ENCODE measurements around the gene OGFR.
A peak's percentile ranks its signal among the peaks of the same experiment; 100 is the strongest.

The OGFR gene

DNA sequence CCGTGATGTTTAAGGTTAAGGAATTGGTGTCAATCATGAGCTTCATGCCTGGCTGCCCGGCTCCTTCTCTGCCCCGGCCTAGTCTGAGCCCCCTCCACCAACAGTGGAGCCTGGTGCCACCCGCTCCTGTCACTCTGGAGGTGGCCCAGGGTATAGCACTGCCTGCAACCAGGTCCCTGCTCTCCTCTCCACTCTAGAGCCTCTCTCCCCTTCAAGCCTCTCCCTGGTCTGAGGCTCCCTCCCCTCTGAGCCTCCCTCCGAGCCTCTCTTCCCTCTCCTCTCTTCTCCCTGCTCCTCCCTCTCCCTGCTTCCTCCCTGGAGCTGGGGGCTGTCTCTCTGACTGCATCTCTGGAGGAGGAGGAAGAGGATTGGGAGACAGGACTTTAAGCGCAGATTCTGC, 39.6 kb upstream of the OGFR start:
- TF ChIP-seq CTCF (conservative IDR thresholded peaks at IDR 0.05; ENCODE audit: low read depth, low read length), result no peak
- H3K4me3 ChIP-seq (ENCODE audit: low read depth, low read length), result no peak overlapping the region
- DNase-seq (ENCODE audit: low read depth), result no peak

- TF ChIP-seq CTCF (conservative IDR thresholded peaks at IDR 0.05; ENCODE audit: low read depth, low read length), result no peak
- H3K4me3 ChIP-seq (ENCODE audit: low read depth, low read length), result no peak overlapping the region
- DNase-seq (ENCODE audit: low read depth), result no peak
These were observed 39.1 kb upstream of the OGFR start for GRCh38 chr20:62765432-62766070.

- H3K4me3 ChIP-seq (ENCODE audit: low read depth, low read length), result no peak overlapping the region
- TF ChIP-seq CTCF (conservative IDR thresholded peaks at IDR 0.05; ENCODE audit: low read depth, low read length), result no peak
- no peak for DNase-seq (ENCODE audit: low read depth)
These were observed 38.6 kb upstream of the OGFR start for GRCh38 chr20:62766071-62766450.

GRCh38 chr20:62766716-62767115, 37.9 kb upstream of the OGFR start:
- no peak overlapping the region for H3K4me3 ChIP-seq (ENCODE audit: low read depth, low read length)
- no peak for DNase-seq (ENCODE audit: low read depth)
- no peak for TF ChIP-seq CTCF (conservative IDR thresholded peaks at IDR 0.05; ENCODE audit: low read depth, low read length)

GRCh38 chr20:62768234-62768546, 36.4 kb upstream of the OGFR start:
- no peak for TF ChIP-seq CTCF (conservative IDR thresholded peaks at IDR 0.05; ENCODE audit: low read depth, low read length)
- no peak for DNase-seq (ENCODE audit: low read depth)
- H3K4me3 ChIP-seq (ENCODE audit: low read depth, low read length), result no peak overlapping the region

GRCh38 chr20:62768551-62769287, 35.9 kb upstream of the OGFR start:
- H3K4me3 ChIP-seq (ENCODE audit: low read depth, low read length), result no peak overlapping the region
- DNase-seq (ENCODE audit: low read depth), result peak; percentile 58
- TF ChIP-seq CTCF (conservative IDR thresholded peaks at IDR 0.05; ENCODE audit: low read depth, low read length), result no peak

Measured in choroid plexus epithelial cell (primary cell).